Testis (tissue), 2 donors: ENCODE results near the gene ACY1.

Experiments
- POLR2A ChIP-seq: fragments of 450-650 bp; IDR thresholded peaks from one replicate; pipeline ENCODE4 v1.6.1; 2017; ENCODE audit warnings: antibody characterized with exemption, mild to moderate bottlenecking, moderate library complexity
- TF ChIP-seq, protein P1 (sequence below), 3 experiments: fragments of 450-650 bp in 2 of 3; fragments of 200-600 bp in 1 of 3; sonication (generic) in 1 of 3; IDR thresholded peaks; one replicate each; pipeline ENCODE4 v1.5.1; 2016 to 2019; ENCODE audit warnings: antibody characterized with exemption in 3 of 3, mild to moderate bottlenecking in 2 of 3, moderate library complexity in 1 of 3

- TF ChIP-seq, protein P1, sequence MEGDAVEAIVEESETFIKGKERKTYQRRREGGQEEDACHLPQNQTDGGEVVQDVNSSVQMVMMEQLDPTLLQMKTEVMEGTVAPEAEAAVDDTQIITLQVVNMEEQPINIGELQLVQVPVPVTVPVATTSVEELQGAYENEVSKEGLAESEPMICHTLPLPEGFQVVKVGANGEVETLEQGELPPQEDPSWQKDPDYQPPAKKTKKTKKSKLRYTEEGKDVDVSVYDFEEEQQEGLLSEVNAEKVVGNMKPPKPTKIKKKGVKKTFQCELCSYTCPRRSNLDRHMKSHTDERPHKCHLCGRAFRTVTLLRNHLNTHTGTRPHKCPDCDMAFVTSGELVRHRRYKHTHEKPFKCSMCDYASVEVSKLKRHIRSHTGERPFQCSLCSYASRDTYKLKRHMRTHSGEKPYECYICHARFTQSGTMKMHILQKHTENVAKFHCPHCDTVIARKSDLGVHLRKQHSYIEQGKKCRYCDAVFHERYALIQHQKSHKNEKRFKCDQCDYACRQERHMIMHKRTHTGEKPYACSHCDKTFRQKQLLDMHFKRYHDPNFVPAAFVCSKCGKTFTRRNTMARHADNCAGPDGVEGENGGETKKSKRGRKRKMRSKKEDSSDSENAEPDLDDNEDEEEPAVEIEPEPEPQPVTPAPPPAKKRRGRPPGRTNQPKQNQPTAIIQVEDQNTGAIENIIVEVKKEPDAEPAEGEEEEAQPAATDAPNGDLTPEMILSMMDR (IDR thresholded peaks at IDR 0.05), result no peak
- TF ChIP-seq POLR2A, result no peak
Measured at GRCh38 chr3:52026041-52026440, 42.7 kb downstream of the ACY1 start.
